WTC11 (cell line): ENCODE results near the gene HDAC1.

Source experiments
- NFYB ChIP-seq: sonication (generic); formaldehyde crosslinking; conservative IDR thresholded peaks from 2 replicates; pipeline ENCODE4 v1.8.0; 2022; ENCODE audit warnings: low read depth, missing genetic modification reagents
- TF ChIP-seq, protein P1 (sequence below): sonication (generic); formaldehyde crosslinking; IDR thresholded peaks from 2 replicates; pipeline ENCODE4 v1.8.1; 2022; ENCODE audit warnings: mild to moderate bottlenecking, missing genetic modification reagents, moderate library complexity, borderline replicate concordance
- TF ChIP-seq, protein P2 (sequence below): fragments of 200-600 bp; IDR thresholded peaks from 2 replicates; pipeline ENCODE4 v1.8.0; 2022; ENCODE audit warnings: antibody characterized with exemption

DNA sequence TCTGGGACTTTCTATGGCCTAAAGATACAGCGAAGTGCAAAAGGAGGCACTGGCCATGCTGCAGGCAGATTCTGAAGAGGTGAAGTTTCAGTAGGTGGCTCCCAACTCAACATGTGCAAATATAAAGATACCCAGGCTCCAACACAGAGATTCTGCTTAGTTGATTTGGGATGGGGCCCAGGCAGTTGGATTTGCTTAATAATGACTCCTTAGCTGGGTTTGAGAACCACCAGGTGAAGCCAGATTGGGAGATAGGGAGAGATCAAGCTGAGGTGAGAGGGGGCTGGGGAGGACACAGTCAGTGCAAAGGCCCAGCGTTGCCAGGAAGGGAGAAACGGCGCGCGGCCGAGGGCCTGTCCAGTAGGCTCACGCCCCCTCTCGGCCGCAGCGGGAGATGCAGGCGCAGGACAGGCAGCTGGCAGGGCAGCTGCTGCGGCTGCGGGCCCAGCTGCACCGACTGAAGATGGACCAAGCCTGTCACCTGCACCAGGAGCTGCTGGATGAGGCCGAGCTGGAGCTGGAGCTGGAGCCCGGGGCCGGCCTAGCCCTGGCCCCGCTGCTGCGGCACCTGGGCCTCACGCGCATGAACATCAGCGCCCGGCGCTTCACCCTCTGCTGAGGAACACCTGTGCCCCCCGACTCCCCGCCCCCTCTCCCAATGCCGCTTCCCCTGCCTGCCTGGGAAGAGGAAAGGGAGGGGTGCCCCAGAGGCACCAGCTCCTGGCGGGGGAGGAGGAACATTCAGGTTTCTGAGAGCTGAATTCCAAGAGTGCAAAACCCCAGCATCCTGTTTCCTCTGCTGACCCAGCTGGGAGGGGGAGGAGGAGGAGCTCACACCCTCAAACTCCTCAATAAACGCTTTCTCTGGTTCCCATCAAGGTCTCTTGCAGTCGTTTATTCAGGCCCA lies 43.6 kb upstream of the HDAC1 start:
- TF ChIP-seq, protein P1, sequence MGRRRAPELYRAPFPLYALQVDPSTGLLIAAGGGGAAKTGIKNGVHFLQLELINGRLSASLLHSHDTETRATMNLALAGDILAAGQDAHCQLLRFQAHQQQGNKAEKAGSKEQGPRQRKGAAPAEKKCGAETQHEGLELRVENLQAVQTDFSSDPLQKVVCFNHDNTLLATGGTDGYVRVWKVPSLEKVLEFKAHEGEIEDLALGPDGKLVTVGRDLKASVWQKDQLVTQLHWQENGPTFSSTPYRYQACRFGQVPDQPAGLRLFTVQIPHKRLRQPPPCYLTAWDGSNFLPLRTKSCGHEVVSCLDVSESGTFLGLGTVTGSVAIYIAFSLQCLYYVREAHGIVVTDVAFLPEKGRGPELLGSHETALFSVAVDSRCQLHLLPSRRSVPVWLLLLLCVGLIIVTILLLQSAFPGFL (CRISPR knock-in tag), result no peak
- no peak for TF ChIP-seq NFYB (CRISPR knock-in tag)
- TF ChIP-seq, protein P2, sequence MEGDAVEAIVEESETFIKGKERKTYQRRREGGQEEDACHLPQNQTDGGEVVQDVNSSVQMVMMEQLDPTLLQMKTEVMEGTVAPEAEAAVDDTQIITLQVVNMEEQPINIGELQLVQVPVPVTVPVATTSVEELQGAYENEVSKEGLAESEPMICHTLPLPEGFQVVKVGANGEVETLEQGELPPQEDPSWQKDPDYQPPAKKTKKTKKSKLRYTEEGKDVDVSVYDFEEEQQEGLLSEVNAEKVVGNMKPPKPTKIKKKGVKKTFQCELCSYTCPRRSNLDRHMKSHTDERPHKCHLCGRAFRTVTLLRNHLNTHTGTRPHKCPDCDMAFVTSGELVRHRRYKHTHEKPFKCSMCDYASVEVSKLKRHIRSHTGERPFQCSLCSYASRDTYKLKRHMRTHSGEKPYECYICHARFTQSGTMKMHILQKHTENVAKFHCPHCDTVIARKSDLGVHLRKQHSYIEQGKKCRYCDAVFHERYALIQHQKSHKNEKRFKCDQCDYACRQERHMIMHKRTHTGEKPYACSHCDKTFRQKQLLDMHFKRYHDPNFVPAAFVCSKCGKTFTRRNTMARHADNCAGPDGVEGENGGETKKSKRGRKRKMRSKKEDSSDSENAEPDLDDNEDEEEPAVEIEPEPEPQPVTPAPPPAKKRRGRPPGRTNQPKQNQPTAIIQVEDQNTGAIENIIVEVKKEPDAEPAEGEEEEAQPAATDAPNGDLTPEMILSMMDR, result peak; percentile 95
